NCI-H1417 treated with DMSO at 0.1 percent for 48 hours (cell line): ENCODE measurements around the gene CEP152.
"Not testable (repeated sequence)": the region's sequence is repeated elsewhere in the genome, so short reads cannot be mapped to it uniquely, and the experiment has no call there.

ENCODE experiments used
- DNase-seq: peaks from one replicate; lab custom pipeline; 2025; lab: John Stamatoyannopoulos, UW

The CEP152 gene

DNA sequence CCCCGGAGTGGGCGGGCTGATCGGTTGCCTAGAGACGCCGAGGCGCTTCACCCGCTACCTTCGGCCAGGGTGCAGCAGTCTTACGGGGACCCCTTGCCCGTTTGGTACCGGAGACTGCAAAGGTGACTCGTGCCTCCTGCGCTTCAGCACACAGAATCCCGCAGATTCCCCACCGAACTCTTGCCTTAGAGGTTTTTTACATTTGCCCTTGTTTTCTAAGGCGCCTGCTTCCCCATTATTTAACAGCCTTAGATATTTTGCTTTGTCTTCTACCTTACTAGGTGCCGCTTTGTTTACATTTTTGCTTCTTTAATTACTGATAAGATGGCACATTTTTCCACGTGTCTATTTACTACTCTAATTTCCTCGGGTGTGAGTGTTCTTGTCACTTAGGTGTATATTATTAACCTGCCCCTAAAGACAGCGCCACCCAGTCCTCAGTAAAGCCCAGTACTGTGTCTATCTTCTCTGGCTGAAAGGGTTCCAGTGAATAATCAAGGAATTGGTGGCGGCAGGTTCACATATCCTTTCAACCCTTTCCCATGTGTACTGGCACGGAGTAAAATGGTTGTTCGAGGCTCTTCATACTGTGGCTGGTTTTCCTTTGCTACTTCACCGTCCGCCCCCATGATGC is 573 bp upstream of the CEP152 start:
- DNase-seq: no peak

DNA sequence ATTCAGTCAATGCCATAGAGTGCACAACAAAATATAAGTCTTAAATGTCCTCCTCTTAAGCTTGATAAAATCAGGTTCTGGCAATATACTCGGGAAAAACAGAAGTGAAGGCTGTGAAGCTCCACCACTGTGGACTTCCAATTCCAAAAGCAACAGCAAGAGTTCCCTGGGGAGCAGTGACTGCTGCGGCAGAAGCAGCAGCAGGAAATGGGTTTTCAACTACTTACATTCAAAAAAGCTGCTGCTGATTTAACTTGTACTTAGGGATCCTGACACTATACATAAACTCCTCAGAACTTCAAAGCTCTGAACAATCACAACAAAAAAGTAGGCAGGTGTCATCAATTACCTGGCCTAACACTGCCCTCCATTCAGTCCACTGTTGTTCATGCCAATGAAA is 4.7 kb downstream of the CEP152 start:
- DNase-seq: no peak

DNA sequence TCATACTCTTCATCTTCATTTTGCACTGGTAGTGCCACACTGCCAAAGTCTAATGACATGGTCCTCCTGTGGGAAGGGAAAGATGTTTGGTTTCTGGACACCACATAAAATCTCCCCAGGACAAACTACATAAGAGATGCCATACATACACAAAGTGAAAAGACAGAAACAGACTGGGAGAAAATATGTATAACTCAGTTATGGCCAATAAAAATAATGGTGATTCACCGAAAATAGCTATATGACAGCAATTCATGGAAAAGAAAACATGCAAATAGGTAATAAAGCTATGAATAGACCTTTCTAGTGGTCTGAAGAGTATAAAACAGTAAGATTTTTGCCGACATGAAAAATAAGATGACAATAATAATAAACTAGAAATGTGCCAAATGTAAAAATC is 5.3 kb downstream of the CEP152 start:
- DNase-seq: no peak

DNA sequence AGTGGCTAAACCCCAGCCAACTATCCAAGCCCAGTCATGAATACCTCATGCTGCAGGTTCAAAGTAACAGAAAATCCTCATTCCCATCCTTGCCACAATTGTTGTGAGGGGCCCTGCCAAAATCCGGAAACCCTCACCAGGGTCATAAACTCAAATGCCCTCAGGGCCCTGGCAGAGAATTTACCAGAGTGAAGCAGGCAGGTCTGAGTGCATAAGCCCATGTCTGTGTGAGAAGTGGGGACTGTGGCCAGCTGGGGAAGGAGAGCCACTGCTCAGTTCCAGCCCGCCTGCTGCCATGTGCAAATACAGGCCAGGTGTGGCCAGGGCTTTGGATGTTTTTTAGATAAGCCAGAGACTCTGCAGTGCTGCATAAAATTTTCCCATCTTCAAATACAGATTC is 7.0 kb downstream of the CEP152 start:
- no peak for DNase-seq

DNA sequence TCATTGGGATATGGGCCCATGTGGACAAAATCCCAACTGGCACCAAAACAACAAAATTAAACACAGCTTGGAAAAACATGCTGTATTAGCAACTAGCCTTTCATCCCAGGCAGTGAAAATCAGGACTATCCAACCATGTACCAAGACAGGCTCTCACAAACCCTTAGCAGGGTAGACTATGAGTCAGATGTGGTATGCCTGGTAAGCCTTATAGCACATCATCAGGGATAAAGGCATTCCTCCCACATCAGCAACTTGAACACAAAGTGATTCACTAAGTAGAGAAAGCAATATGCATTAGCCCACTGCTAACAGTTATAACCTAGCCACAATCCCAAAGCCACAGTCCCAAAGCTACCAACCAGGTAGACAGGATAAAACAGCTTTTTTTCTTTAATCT is 8.0 kb downstream of the CEP152 start:
- DNase-seq: no peak

DNA sequence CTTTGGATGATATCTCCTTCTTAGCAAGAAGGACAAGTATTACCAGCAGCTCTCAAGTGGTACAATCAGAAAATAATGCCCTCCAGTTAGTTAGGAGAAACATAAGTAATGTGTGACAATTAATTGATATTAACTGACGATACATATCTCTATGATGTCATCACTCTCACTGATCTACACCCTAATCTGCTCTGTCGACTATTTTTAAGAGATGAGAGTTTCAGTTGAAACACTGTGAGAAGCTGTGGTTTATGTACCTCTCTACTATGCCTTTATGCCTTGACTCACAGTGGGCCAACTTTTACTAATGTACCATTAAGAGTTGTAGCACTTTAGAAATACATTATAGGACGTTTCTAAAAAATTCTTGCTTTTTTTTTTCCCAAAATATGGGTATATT is 8.6 kb downstream of the CEP152 start:
- DNase-seq: no peak

DNA sequence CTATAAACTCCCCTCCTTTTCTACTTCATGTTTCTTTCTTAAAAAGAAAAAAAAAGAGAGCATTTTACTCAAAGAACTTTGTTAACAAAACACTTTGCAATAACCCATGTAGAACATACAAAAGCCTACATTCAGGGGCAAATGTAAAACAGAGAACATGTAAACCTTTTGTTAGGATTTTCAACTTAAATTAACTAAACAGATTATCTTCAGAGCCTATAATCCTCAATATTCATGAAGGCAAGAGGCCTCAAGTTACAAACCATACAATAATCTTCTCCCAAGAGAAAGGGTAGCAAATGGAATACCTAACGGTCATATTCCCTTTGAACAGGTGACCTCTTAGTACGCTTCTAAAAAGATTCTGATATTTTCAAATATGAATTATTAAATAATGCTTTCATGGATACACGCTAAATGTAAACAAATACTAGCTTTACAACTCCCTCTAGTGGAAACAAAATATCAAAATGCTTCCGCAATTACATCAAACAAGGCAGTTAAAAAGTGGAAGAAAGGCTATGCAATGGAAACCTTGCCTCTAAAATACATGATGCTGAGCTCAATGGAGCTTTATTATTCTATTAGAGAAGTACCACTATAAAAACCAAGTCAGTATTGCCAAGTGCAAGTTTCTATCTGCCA is 9.9 kb downstream of the CEP152 start:
- DNase-seq: no peak

DNA sequence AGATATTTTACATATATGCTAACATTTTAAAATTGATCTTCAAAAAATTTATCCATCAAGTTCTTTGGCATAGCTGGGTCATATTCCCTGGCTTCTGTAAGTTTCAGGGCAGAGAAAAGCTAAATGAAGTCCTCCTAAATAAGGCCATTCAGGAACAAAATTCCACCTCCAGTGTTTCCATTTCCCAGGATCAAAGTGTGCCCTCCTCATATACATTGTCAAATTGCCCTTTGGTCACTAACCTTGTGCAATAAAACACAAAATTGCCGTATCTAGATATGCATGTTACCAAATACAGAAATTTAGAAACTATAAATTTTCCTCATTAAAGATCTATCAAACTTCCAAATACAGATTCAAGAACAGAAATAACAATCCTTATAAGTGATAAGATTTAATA is 10.6 kb downstream of the CEP152 start:
- no peak for DNase-seq

DNA sequence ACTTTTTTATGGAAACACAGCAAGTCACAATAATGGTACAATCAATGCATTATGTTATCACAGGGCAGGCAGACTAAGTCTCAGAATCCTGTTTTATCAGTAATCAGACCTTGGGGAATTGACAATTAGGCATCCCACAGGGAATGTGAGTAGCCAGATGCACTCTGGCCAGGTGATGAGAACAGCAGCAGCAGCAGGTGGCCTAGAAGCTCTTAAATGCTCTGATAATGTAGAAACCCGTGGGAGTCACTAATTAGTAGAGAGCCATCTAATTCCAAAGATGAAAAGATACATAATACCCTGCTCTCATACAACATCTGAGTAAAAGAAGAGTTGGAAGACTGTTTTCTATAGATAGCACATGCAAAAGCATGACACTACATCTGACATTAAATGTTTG is 12.6 kb downstream of the CEP152 start:
- peak; percentile 79 for DNase-seq

DNA sequence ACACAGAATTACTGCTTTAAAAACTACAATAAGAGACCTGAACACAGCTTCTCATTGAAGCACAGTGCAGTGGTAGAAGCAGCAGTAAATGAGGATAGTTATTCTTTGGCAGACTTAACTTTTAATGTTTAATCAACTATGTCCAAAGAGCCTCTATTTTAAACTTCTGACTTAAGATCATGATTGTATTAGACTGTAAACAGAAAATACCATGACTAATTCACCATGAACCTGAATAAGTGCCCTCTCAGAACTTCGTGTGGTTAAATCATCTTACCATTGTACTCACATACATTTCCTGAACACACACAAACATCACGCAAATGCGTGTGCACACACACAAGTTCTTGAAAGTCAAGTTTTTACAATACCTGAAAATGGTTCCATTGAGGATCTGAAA is 13.9 kb downstream of the CEP152 start:
- no peak for DNase-seq

DNA sequence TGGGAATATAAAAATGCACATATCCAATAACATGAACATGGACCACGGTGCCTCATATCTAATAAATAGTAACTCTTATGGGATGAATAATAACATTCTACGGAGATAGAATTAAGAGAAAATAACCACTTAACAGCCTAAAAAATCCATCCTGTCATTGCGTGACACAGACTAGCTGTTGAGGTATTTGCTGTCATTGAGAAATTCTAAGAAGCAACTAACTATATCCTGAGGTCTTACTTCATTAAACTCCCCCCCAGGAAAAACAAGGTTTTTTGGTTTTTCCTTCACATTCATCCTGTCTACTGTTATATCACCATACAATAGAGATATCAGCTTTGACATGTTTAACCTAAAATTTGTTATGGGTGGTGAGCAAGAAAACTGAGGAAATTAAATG is 14.3 kb downstream of the CEP152 start:
- no peak for DNase-seq

DNA sequence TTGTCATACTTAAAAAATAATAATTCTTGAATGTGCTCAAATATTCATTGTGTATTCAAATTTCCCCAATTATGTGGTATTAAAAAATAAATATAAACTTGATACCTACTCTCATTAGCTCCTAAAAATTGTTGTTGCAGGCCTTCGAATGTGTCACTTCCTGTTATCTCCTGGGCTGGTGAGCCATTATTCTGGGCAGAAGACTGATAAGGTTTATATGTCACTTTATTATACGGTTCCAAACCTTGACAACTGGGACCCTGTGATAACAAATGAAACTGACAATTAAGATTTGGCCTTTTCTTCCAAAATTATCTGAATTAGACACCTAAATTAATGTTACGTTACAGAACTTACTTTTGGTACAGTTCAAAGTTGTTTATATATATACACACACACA is 15.0 kb downstream of the CEP152 start:
- DNase-seq: no peak

DNA sequence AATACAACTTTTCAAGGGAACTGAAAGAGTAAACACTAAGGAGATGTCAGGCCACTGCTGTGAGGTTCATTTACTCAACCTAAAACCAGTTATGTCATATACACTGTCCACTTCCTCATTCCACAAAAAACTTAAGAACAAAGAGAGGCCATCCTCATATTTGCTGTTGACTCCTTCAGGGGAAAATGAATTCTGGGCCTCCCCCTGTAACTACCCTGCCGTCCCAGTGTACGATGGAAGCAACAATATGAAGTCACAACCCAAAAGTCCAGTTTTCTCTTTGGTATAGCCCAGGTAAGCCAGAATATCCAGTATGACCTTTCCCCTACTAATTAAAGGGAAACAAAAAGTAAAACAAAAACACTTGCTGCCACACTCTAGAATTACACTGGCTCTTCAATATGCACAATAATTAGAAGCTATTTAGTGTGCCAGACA is 16.2 kb downstream of the CEP152 start:
- DNase-seq: no peak

DNA sequence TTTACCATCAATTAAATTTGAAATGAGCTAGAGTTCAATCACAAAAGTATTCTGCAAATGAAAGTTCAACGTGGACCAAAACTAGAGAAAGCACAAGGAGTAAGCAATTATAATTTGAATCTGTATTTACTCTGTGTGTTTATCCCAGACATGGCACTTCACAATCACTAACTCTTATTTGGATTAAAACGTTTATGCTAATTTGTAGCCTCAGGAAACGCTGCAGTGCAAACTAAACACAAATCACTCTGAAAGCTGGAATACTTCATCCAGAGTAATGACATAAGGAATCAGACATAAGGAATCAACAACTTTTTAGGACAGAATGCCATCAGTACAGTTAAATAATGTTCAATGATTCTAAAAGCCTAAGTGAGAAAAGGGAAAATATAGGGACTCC is 18.5 kb downstream of the CEP152 start:
- no peak for DNase-seq

DNA sequence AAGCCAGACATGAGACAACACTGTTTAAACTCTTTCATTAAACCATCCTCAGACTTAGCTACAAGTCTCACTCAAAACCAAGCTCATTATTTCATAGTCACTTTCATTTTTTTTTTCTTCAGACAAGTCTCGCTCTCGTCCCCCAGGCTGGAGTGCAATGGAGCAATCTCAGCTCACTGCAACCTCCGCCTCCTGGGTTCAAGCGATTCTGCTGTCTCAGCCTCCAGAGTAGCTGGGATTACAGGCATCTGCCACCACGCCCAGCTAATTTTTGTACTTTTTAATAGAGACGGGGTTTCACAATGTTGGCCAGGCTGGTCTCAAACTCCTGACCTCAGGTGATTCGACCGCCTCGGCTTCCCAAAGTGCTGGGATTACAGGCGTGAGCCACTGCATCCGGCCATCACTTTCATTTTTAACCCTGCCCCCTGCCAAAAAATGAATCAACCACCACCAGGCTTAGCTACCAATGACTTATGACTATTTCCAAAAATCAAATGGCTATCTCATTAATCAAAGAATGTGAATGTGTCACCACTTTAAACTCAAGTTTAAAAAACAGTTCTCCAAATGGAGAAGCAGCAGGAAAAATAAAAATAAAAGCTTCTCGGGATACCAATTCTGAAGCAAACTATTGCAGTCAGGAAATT is 20.3 kb downstream of the CEP152 start:
- DNase-seq: not testable (repeated sequence)

DNA sequence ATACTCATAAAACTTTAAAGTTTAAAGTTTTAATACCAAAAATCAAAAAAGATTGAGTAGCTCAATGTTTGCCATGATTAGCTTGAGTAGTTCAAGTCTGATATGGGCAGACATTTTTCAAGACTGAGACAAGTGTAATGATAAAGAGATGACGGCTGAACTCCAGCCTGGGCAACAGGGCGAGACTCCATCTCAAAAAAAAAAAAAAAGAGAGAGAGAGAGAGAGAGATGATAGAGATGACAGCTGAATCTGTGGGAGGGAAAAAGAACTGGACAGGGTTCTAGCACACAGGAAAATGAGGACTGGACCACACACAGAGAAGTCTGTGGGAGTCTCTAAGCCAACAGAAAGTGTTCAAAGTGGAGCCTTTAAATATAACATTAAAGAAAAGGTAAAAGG is 25.2 kb downstream of the CEP152 start:
- DNase-seq: no peak

DNA sequence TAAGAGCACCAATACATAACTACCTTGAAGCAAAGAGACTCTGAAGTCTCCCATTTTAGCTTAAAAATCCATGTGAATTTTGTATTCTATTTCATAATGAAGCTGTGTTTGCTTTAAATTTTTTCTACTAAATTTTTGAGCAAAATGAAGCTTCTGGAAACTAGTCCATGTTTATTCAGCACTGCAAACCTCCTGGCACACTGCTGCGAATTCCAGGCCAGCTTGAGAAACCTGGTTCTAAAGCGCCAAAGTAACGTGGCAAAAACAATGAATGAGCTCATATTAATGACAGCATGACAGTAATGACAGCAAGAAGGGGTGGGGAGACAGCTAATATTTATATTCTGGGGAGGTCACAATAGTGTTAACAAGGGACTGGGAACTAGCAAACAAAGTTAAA is 25.7 kb downstream of the CEP152 start:
- DNase-seq: no peak

DNA sequence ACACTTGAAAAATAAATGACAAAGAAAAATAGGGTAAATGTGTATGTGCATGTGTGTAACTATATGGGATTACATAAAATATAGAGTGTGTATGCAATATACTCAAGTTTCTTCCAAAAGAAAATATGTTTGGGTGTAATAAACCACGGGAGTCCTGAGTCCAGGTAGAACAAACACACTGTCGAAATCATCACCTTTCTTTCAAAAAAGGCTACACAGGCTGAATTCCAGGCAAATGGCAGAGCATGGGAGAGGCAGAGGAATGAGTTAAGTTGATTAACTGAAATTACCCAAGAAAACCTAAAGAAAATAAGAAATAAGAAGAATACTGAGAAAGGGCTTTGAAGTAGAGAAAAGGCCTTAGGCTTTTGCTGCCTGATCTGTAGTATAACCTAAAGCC is 26.1 kb downstream of the CEP152 start:
- no peak for DNase-seq

DNA sequence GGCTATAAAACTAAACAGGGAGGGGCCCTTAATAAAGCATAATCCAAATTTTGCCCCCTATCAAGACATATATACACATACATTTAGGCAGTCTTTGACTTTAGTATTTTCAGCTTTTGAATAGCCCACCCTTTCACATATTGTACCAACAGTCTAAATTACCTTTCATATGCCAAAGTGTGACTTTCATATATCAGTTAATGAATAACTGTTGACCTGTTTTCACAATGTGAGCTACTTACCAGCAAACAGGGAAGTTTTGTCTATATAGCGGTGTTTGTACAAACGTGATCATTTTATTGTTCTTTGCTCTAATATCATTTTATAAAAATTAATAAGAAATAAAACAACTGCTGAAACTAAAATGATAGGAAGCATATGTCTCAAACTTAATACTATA is 28.0 kb downstream of the CEP152 start:
- no peak for DNase-seq

DNA sequence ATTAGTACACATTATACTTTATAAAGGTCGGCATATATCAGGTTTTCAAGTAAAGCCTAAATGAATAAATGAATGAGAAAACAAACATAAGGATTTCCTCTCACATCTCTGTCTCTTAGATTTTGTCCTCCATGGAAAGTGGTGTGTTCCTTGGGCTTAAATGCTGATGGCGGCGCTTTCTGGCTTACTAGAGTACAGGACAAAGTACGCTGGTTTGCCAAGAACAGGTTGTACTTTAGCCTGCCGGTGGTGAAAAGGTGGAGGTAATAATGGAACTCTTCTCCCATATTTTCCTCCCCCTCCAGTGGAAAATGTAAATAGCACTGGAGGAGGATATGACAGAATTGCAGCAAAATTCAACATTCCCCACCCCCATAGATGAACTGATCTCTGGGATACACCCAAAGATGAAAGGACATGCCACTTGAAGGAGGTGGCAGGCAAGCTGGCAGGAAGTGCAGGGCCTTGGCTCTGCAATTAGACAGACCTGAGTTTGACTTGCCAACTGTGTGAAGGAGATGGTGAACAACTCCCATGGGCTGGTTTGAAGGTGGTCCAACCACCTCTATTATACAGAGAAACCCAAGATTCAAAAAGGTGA is 29.3 kb downstream of the CEP152 start:
- no peak for DNase-seq

DNA sequence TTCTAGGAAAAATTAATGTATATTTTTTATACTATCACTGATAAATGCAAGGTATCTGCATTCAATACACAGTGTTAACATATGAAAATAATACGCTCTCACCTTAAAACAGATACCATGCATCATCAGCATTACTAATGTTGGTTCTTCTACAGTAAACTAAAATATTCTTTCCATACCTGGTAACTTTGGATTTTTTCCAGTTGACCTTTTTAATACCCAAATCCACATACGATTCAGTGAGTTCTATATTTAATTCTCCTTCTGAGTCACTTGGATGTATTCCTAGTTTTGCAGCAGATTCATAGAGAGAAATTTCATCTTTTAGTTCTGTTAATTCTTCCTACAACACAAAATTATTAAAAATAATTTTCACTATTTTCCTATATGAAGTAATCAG is 29.9 kb downstream of the CEP152 start:
- no peak for DNase-seq

DNA sequence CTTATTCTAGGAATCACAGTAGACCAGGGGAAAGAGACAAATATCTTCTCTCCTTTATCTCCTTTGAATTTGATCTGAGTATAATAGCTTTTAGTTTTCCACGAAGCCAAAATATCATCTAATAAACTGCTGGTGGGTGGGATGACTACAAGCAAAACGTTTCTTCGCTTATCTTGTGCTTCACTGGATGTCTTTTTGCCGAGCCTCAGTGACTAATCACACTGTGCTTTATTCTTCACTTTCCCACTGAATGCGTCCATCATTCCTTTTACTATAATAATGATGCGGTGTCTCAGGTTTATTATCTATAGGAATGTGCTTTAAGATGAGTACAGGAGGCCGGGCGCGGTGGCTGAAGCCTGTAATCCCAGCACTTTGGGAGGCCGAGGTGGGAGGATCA is 32.5 kb downstream of the CEP152 start:
- DNase-seq: no peak

DNA sequence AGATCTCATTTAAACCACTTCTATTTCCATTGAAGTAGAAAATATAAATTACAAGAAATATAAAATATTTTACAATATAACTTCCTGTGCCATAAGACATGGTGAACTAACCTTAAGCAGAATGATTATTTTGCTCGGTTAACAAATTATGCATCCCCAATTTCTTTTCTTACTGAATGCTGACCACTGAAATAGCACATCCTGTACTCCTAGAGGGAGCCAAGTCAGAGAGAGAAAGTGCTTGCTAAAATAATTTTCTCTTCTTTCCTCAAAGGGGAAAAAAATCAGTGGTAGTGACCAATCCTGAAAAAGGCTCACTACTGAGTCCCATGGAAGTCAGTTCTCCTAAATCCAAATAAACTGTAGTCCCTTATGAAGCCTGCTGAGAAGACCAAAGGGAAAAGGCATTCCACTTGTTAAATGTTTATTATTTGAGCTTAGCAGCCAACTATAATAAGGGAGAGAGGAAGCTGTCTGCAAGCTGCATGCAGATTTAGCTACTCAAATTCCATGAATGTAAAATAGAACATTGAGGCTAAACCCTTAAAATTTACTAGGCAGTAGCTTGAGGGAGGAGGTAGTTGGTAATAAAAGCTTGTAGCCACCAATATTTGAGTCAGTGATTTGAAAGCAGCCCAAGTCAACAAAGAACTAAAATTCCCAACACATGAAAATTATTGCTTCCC is 33.1 kb downstream of the CEP152 start:
- no peak for DNase-seq
